Loucy (cell line): ENCODE data around the gene ZNF438.

Source experiments
- H2AFZ ChIP-seq: fragments of 200-600 bp; sonication (generic); 2 replicates; pipeline ENCODE4 v1.6.0; 2016; ENCODE audit warnings: antibody characterized with exemption, mild to moderate bottlenecking, low read length, moderate library complexity
- H3F3A ChIP-seq: fragments of 200-600 bp; 2 replicates; pipeline ENCODE4 v1.6.0; 2016; ENCODE audit warnings: antibody characterized with exemption, low read depth, mild to moderate bottlenecking
- H3K27me3 ChIP-seq: fragments of 200-600 bp; sonication (generic); 2 replicates; pipeline ENCODE4 v1.6.1; 2014; ENCODE audit warnings: low read length, mild to moderate bottlenecking; ENCODE audit not compliant: insufficient read depth, poor library complexity, severe bottlenecking
- H3K36me3 ChIP-seq: fragments of 200-600 bp; sonication (generic); 2 replicates; pipeline ENCODE4 v1.6.1; 2016; ENCODE audit warnings: low read length; ENCODE audit not compliant: insufficient read depth
- H3K4me1 ChIP-seq: fragments of 200-600 bp; sonication (generic); 2 replicates; pipeline ENCODE4 v1.5.1; 2014; ENCODE audit warnings: low read length, mild to moderate bottlenecking; ENCODE audit not compliant: insufficient read depth, poor library complexity, severe bottlenecking
- H3K4me2 ChIP-seq: fragments of 200-600 bp; sonication (generic); 2 replicates; pipeline ENCODE4 v1.6.0; 2014; ENCODE audit warnings: antibody characterized with exemption, low read length, low read depth, mild to moderate bottlenecking; ENCODE audit not compliant: poor library complexity, severe bottlenecking
- H3K4me3 ChIP-seq: fragments of 200-600 bp; sonication (generic); 2 replicates; pipeline ENCODE4 v1.5.1; 2014; ENCODE audit warnings: low read length, mild to moderate bottlenecking, mixed read lengths; ENCODE audit not compliant: poor library complexity, severe bottlenecking
- H3K79me2 ChIP-seq: fragments of 200-600 bp; sonication (generic); 2 replicates; pipeline ENCODE4 v1.6.1; 2014; ENCODE audit warnings: low read length; ENCODE audit not compliant: insufficient read depth
- H3K9ac ChIP-seq: fragments of 200-600 bp; sonication (generic); 2 replicates; pipeline ENCODE4 v1.6.0; 2014; ENCODE audit warnings: mild to moderate bottlenecking, low read depth, low read length, moderate library complexity; ENCODE audit not compliant: poor library complexity, severe bottlenecking
- H3K9me2 ChIP-seq: fragments of 200-600 bp; sonication (generic); replicated peaks from 2 replicates; pipeline ENCODE4 v1.6.1; 2016; ENCODE audit warnings: low read depth, low read length, mixed read lengths
- H3K9me3 ChIP-seq: fragments of 200-600 bp; sonication (generic); 2 replicates; pipeline ENCODE4 v1.6.1; 2014; ENCODE audit warnings: mild to moderate bottlenecking, antibody characterized with exemption, low read length, low read depth; ENCODE audit not compliant: insufficient read depth
- H4K20me1 ChIP-seq: fragments of 200-600 bp; sonication (generic); 2 replicates; pipeline ENCODE4 v1.6.0; 2014; ENCODE audit warnings: antibody characterized with exemption, low read length, mild to moderate bottlenecking; ENCODE audit not compliant: insufficient read depth, poor library complexity, severe bottlenecking
- CTCF ChIP-seq: fragments of 200-600 bp; sonication (generic); conservative IDR thresholded peaks from 2 replicates; pipeline ENCODE4 v1.5.1; 2014; ENCODE audit warnings: mild to moderate bottlenecking, antibody characterized with exemption, low read length
- EZH2phosphoT487 ChIP-seq: fragments of 200-600 bp; IDR thresholded peaks from 2 replicates; pipeline ENCODE4 v1.6.1; 2018; ENCODE audit warnings: antibody characterized with exemption, mild to moderate bottlenecking, moderate library complexity, borderline replicate concordance

The ZNF438 gene

GRCh38 chr10:30850776-30851175 lies 180.9 kb downstream of the ZNF438 start:
- H3K4me2 ChIP-seq: no peak overlapping the region
- H3K4me1 ChIP-seq: no peaks in the 10 kb centered on the region
- no peak overlapping the region for H2AFZ ChIP-seq
- H3K9me2 ChIP-seq: no peaks in the 10 kb centered on the region
- no peaks in the 10 kb centered on the region for H3K9me3 ChIP-seq
- no peaks in the 10 kb centered on the region for H4K20me1 ChIP-seq
- TF ChIP-seq CTCF (no peak), EZH2phosphoT487 (no peak)
- no peak overlapping the region for H3K4me3 ChIP-seq
- H3K36me3 ChIP-seq: no peaks in the 10 kb centered on the region
- no peaks in the 10 kb centered on the region for H3F3A ChIP-seq
- H3K27me3 ChIP-seq: no peaks in the 10 kb centered on the region
- no peaks in the 10 kb centered on the region for H3K79me2 ChIP-seq
- H3K9ac ChIP-seq: no peak overlapping the region

GRCh38 chr10:30849231-30850035 lies 182.2 kb downstream of the ZNF438 start:
- H3K4me3 ChIP-seq: no peak overlapping the region
- no peaks in the 10 kb centered on the region for H3K36me3 ChIP-seq

GRCh38 chr10:30848396-30849032 lies 183.2 kb downstream of the ZNF438 start:
- H3K4me2 ChIP-seq: no peak overlapping the region
- no peaks in the 10 kb centered on the region for H3K9me3 ChIP-seq
- no peaks in the 10 kb centered on the region for H3K36me3 ChIP-seq
- no peak overlapping the region for H3K4me3 ChIP-seq
- H3K27me3 ChIP-seq: no peaks in the 10 kb centered on the region
- no peaks in the 10 kb centered on the region for H4K20me1 ChIP-seq
- no peak overlapping the region for H3K9ac ChIP-seq
- no peaks in the 10 kb centered on the region for H3K79me2 ChIP-seq
- no peaks in the 10 kb centered on the region for H3F3A ChIP-seq
- no peaks in the 10 kb centered on the region for H3K4me1 ChIP-seq
- TF ChIP-seq CTCF: no peak
- no peak for TF ChIP-seq EZH2phosphoT487
- H3K9me2 ChIP-seq: no peaks in the 10 kb centered on the region
- H2AFZ ChIP-seq: no peak overlapping the region

More at GRCh38 chr10:30849231-30850035, 182.2 kb downstream of the ZNF438 start:
- Histone ChIP-seq H3K27me3 (no peaks in the 10 kb centered on the region), H3K4me1 (no peaks in the 10 kb centered on the region), H2AFZ (no peak overlapping the region), H3K79me2 (no peaks in the 10 kb centered on the region), H3K9me2 (no peaks in the 10 kb centered on the region), H3K9me3 (no peaks in the 10 kb centered on the region), H3F3A (no peaks in the 10 kb centered on the region), H3K4me2 (no peak overlapping the region), H3K9ac (no peak overlapping the region), H4K20me1 (no peaks in the 10 kb centered on the region)
- no peak for TF ChIP-seq CTCF
- TF ChIP-seq EZH2phosphoT487: no peak
